C4-2B (cell line): ENCODE data around the gene STAG1.

ENCODE experiments used
- ZFX ChIP-seq: fragments of 450-650 bp; IDR thresholded peaks from 2 replicates; pipeline ENCODE4 v1.6.1; 2017
- TF ChIP-seq, protein P1 (sequence below): fragments of 450-650 bp; conservative IDR thresholded peaks from 2 replicates; pipeline ENCODE4 v1.5.1; 2017; ENCODE audit warnings: mild to moderate bottlenecking

DNA sequence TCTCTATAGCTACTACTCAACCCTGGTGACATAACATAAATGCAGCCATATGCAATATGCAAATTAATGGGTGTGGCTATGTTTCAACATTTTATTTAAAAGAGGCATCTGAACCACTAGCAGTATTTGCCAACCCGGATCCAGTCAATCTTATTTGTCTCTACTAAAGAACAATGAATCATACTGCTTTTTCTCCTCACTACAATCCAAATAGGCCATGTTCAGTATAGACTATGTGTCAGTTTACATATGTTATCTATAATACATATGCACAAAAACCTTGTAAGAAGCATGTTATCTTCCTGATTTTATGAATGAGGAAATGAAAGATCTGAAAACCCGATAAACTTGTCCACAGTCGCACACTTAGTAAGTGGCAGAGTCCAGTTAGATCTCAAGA is 125.7 kb downstream of the STAG1 start:
- TF ChIP-seq, protein P1, sequence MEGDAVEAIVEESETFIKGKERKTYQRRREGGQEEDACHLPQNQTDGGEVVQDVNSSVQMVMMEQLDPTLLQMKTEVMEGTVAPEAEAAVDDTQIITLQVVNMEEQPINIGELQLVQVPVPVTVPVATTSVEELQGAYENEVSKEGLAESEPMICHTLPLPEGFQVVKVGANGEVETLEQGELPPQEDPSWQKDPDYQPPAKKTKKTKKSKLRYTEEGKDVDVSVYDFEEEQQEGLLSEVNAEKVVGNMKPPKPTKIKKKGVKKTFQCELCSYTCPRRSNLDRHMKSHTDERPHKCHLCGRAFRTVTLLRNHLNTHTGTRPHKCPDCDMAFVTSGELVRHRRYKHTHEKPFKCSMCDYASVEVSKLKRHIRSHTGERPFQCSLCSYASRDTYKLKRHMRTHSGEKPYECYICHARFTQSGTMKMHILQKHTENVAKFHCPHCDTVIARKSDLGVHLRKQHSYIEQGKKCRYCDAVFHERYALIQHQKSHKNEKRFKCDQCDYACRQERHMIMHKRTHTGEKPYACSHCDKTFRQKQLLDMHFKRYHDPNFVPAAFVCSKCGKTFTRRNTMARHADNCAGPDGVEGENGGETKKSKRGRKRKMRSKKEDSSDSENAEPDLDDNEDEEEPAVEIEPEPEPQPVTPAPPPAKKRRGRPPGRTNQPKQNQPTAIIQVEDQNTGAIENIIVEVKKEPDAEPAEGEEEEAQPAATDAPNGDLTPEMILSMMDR = no peak
- TF ChIP-seq ZFX = no peak
